AG09309 (cell line): ENCODE results near the gene LGR6.

Experiments used
- DNase-seq: peaks from one replicate; pipeline ENCODE4 v3.0.0-alpha.2; 2010; ENCODE audit warnings: low read depth
- H3K4me3 ChIP-seq: 2 replicates; pipeline ENCODE4 v1.5.1; 2011; ENCODE audit warnings: mild to moderate bottlenecking, low read depth, low read length, moderate library complexity; ENCODE audit not compliant: control insufficient read depth
- CTCF ChIP-seq: IDR thresholded peaks from 2 replicates; pipeline ENCODE4 v1.5.1; 2011; ENCODE audit warnings: mild to moderate bottlenecking, low read depth, low read length, inconsistent platforms; ENCODE audit not compliant: insufficient read depth, control insufficient read depth; ENCODE audit errors: missing control alignments

LGR6 gene

DNA sequence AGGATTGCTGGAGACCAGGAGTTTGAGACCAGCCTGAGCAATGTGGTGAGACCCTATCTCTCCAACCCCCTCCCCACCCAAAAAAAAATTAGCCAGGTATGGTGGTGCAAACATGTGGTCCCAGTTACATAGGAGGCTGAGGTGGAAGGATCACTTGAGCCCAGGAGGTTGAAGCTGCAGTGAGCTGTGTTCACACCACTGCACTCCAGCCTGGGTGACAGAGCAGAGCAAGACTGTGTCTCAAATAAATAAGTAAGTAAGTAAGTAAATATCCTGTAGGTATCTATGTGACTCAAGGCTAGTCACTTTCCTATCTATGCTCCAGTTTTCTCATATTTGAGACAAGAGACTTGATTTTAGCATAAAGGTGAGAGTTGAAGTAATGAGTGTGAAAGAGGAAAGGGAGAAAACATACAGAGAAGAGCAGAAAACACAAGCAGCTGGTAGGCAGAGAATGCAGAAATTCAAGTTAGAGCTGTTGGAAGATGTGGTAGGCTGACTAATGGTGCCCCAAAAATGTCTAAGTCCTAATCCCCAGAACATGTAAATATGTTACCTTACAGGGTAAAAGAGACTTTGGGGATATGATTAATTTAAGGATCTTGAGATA, 162.4 kb downstream of the LGR6 start:
- no peak for DNase-seq
- no peak for TF ChIP-seq CTCF
- no peak overlapping the region for H3K4me3 ChIP-seq

- no peak for TF ChIP-seq CTCF
- H3K4me3 ChIP-seq, result no peak overlapping the region
- DNase-seq, result no peak
Measured at GRCh38 chr1:202357506-202357905, 163.9 kb downstream of the LGR6 start.

GRCh38 chr1:202361224-202361623, 167.6 kb downstream of the LGR6 start:
- no peak for TF ChIP-seq CTCF
- H3K4me3 ChIP-seq, result no peak overlapping the region
- no peak for DNase-seq

GRCh38 chr1:202361701-202362100, 168.1 kb downstream of the LGR6 start:
- no peak for TF ChIP-seq CTCF
- H3K4me3 ChIP-seq, result no peak overlapping the region
- no peak for DNase-seq

GRCh38 chr1:202362212-202362611, 168.6 kb downstream of the LGR6 start:
- TF ChIP-seq CTCF, result no peak

DNA sequence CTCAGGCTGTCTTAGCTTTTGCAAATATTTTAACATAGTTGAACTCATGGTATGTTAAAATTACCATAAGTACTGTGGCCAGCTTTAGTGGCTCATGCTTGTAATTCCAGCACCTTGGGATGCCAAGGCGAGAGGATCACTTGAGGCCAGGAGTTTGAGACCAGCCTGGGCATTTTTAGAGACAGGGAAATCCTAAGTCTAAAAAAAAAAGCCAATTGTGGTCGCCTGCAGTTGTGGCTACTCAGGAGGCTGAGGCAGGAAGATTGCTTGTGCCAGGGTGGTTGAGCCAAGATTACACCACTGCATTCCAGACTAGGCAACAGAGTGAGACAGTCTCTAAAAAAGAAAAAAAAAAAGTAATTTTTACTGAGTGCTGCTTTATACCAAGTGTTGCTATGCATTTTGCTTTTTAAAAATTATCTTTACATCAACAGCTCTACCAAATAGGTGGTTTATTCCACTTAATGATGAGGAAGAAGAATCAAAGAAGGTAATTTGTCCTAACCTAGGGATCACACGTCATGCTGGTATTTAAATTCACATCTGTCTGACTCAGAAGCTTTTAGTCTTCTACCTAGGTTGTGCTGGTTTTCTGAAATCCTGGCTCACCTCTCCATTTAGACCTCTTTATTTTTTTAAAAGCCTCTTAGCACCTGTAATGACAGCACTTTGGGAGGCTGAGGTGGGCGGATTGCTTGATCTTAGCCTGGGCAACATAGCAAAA, 171.7 kb downstream of the LGR6 start:
- no peak for TF ChIP-seq CTCF
- H3K4me3 ChIP-seq, result no peak overlapping the region
- DNase-seq, result peak; percentile 41

More at GRCh38 chr1:202362212-202362611, 168.6 kb downstream of the LGR6 start:
- no peak overlapping the region for H3K4me3 ChIP-seq
- no peak for DNase-seq

GRCh38 chr1:202367271-202367670, 173.7 kb downstream of the LGR6 start:
- no peak overlapping the region for H3K4me3 ChIP-seq
- peak; percentile 44 for DNase-seq
- no peak for TF ChIP-seq CTCF
